HCT116 (cell line): ENCODE measurements around the gene PIP4K2A. TPM values are rescaled to one million over a fixed set of nuclear protein-coding genes. Genes with fewer than 3 reads are reported as not detected.

Source experiments
- ATAC-seq: fragments of 200-7000 bp; cut with Tn5 transposase; 2 replicates; pipeline ENCODE4 v1.9.1; 2020; ENCODE audit warnings: mild to moderate bottlenecking, moderate library complexity
- BruUV-seq: library from RNA; stranded (reverse); fragments of 400-500 nt; replicated peaks from 2 replicates; lab custom pipeline; 2021; lab: Mats Ljungman, UMichigan
- CTCF ChIA-PET: fragments of 300-600 bp; sonication (Branson Sonifier 250); formaldehyde crosslinking; loops from one replicate; lab custom pipeline; 2021; ENCODE audit warnings: antibody characterized with exemption; lab: Charles Lee
- POLR2A ChIA-PET: fragments of 300-600, 350-600 bp; sonication (Branson Sonifier 250); formaldehyde crosslinking; loops from one replicate; lab custom pipeline; 2021; ENCODE audit warnings: antibody characterized with exemption; lab: Charles Lee
- RAD21 ChIA-PET, 2 experiments: fragments of 300-600 bp; sonication (Branson Sonifier 250); formaldehyde crosslinking; loops; one replicate each; lab custom pipeline; 2023; ENCODE audit warnings: low total read pairs in 2 of 2; ENCODE audit not compliant: uncharacterized antibody in 2 of 2, unreplicated experiment in 2 of 2, low non-redundant PET in 1 of 2; lab: Charles Lee
- DNase-seq: peaks from one replicate; pipeline ENCODE4 v3.0.0-alpha.2; 2010; ENCODE audit warnings: low read depth, low spot score
- H2AFZ ChIP-seq: fragments of 200-600 bp; shearing (Covaris generic), sonication (generic); 2 replicates; pipeline ENCODE4 v1.6.1; 2017; ENCODE audit warnings: low read depth, mixed run types, mixed read lengths, antibody characterized with exemption, low read length; ENCODE audit not compliant: poor library complexity, severe bottlenecking
- H3K27ac ChIP-seq: 2 replicates; pipeline ENCODE4 v1.5.1; 2012; ENCODE audit warnings: low read depth, low read length
- H3K27me3 ChIP-seq: fragments of 200-600 bp; sonication (generic); 2 replicates; pipeline ENCODE4 v1.6.1; 2016; ENCODE audit warnings: mixed run types, low read length, mixed read lengths; ENCODE audit not compliant: insufficient read depth
- H3K36me3 ChIP-seq, 2 experiments: fragments of 200-500 bp in 1 of 2; fragments of 200-600 bp in 1 of 2; sonication (Bioruptor generic) in 1 of 2; sonication (generic) in 1 of 2; 2 replicates each; pipeline versions ENCODE4 v1.5.1 to v1.6.1; 2014 to 2016; ENCODE audit warnings: low read length in 2 of 2, inconsistent platforms in 1 of 2, mixed read lengths in 1 of 2, mixed run types in 1 of 2; ENCODE audit not compliant: insufficient read depth in 2 of 2, control insufficient read depth in 1 of 2
- H3K4me1 ChIP-seq, 2 experiments: fragments of 200-600 bp in 1 of 2; sonication (generic) in 1 of 2; 2 replicates each; pipeline versions ENCODE4 v1.5.1 to v1.6.1; 2012 to 2017; ENCODE audit warnings: low read length in 2 of 2, inconsistent platforms in 1 of 2, mild to moderate bottlenecking in 1 of 2, mixed read lengths in 1 of 2, mixed run types in 1 of 2, moderate library complexity in 1 of 2; ENCODE audit not compliant: insufficient read depth in 2 of 2, control insufficient read depth in 1 of 2
- H3K4me2 ChIP-seq: fragments of 200-600 bp; sonication (generic); 2 replicates; pipeline ENCODE4 v1.6.1; 2017; ENCODE audit warnings: mixed run types, low read length, mixed read lengths
- H3K4me3 ChIP-seq, 2 experiments: fragments of 200-600 bp in 1 of 2; sonication (generic) in 1 of 2; replicated peaks in 1 of 2; 2 replicates each; pipeline ENCODE4 v1.5.1; 2011 to 2016; ENCODE audit warnings: low read length in 2 of 2, control low read depth in 1 of 2, low read depth in 1 of 2, mild to moderate bottlenecking in 1 of 2, mixed read lengths in 1 of 2, mixed run types in 1 of 2
- H3K79me2 ChIP-seq: fragments of 200-600 bp; sonication (generic); 2 replicates; pipeline ENCODE4 v1.6.1; 2017; ENCODE audit warnings: mild to moderate bottlenecking, mixed run types, low read length, moderate library complexity, mixed read lengths; ENCODE audit not compliant: insufficient read depth
- H3K9ac ChIP-seq: fragments of 200-600 bp; sonication (generic); 2 replicates; pipeline ENCODE4 v1.6.1; 2016; ENCODE audit warnings: low read length, mixed read lengths
- H3K9me2 ChIP-seq: fragments of 200-600 bp; sonication (generic), shearing (Covaris generic); 2 replicates; pipeline ENCODE4 v1.6.1; 2017; ENCODE audit warnings: mixed run types, mild to moderate bottlenecking, moderate library complexity; ENCODE audit not compliant: insufficient read depth
- H3K9me3 ChIP-seq, 2 experiments: fragments of 200-500 bp in 1 of 2; fragments of 200-600 bp in 1 of 2; sonication (Bioruptor generic) in 1 of 2; sonication (generic) in 1 of 2; 2 replicates each; pipeline ENCODE4 v1.6.1; 2014 to 2017; ENCODE audit warnings: low read length in 2 of 2, mixed read lengths in 2 of 2, inconsistent platforms in 1 of 2, low read depth in 1 of 2, mild to moderate bottlenecking in 1 of 2, mixed run types in 1 of 2, moderate library complexity in 1 of 2; ENCODE audit not compliant: control insufficient read depth in 1 of 2, insufficient read depth in 1 of 2
- H4K20me1 ChIP-seq: fragments of 200-600 bp; sonication (generic), shearing (Covaris generic); 2 replicates; pipeline ENCODE4 v1.6.1; 2017; ENCODE audit warnings: mixed run types, mild to moderate bottlenecking, moderate library complexity; ENCODE audit not compliant: insufficient read depth
- EGR1 ChIP-seq: IDR thresholded peaks from 2 replicates; pipeline ENCODE4 v1.6.1; 2012; ENCODE audit warnings: low read depth
- EZH2phosphoT487 ChIP-seq: fragments of 200-600 bp; IDR thresholded peaks from 2 replicates; pipeline ENCODE4 v1.6.1; 2018; ENCODE audit warnings: antibody characterized with exemption, borderline replicate concordance
- ZFX ChIP-seq: fragments of 450-650 bp; IDR thresholded peaks from 2 replicates; pipeline ENCODE4 v1.6.1; 2017
- intact Hi-C: fragments of 100-400 bp; cut with micrococcal nuclease; formaldehyde crosslinking; loops from 2 replicates; pipeline ENCODE4 v1.10.0; 2022
- total RNA-seq: library from RNA; stranded (reverse); gene quantifications from one replicate; pipeline ENCODE4 v1.2.1, GENCODE V29; 2021; ENCODE audit not compliant: unreplicated experiment
- TF ChIP-seq, protein P1 (sequence below): IDR thresholded peaks from 2 replicates; pipeline ENCODE4 v1.6.1; 2012; ENCODE audit warnings: low read depth

The PIP4K2A gene
- total RNA-seq, 1 experiment from 2014 or later: 41.9 TPM

DNA sequence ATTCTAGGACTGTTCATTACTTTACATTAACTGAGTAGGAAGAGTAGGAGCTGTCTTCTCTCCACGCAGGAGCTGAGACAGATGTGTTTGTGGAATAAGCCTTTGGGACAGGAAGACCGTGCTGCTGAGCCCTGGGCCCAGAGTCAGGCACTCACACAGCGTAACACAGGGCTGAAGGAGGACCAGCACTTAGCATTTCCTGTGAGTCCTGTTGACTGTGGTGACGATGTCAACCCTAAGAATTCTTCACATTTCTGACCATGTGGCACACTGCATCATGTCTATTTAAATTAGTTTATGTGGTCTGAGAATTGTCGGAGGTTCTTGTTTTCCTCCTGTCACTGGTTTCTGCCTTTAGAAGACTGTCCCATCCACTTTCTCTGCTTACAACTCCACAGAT lies 117.2 kb downstream of the PIP4K2A start:
- DNase-seq (no peak), ATAC-seq (no peak)
- Histone ChIP-seq H3K4me3 (no peak overlapping the region), H3K4me1 (peaks cover 13 to 39% of the 10 kb centered on the region in 2 experiments), H4K20me1 (no peaks in the 10 kb centered on the region), H3K9me2 (no peaks in the 10 kb centered on the region), H3K9me3 (no peaks in the 10 kb centered on the region), H3K9ac (no peak overlapping the region), H3K36me3 (peaks cover 0 to 4% of the 10 kb centered on the region in 2 experiments; a peak in 1 of 4 replicates), H2AFZ (no peak overlapping the region), H3K27me3 (no peaks in the 10 kb centered on the region), H3K27ac (no peak overlapping the region), H3K4me2 (no peak overlapping the region), H3K79me2 (peaks cover 66% of the 10 kb centered on the region)
- POLR2A ChIA-PET: no interaction called here
- TF ChIP-seq ZFX: no peak
- RAD21 ChIA-PET: no interaction called here
- BruUV-seq: no TSS peak
- intact Hi-C loops: no loop called here
- CTCF ChIA-PET: no interaction called here

DNA sequence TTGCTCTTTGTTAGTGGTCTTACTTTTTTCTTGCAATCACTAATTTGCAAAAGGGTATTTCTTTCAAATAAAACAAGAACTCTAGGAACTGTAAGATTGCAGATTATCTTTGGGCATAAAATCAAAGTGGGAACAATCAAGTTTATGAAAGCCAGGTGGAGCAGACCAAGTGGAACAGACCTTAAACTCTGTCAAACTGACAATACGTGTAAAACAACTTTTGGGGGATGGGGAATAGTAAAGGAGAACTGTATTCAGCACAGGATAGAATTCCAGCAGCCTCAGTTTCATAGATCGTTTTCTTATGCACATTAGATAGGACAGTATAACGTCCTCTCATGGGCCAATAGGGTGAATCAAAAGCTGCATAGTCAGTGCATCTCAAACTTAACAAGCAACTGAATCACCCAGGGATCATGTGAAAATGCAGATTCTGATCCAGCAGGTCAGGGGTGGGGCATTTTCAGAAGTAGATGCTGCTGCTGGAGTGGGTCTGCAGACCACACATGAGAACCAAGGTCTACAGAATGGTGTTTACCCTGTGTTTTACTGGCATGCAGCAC lies 120.7 kb downstream of the PIP4K2A start:
- H3K4me1 ChIP-seq: peaks cover 0 to 11% of the 10 kb centered on the region in 2 experiments; a peak in 3 of 4 replicates
- RAD21 ChIA-PET: no interaction called here
- no TSS peak for BruUV-seq

More for the DNA sequence above, 120.7 kb downstream of the PIP4K2A start:
- peaks cover 40% of the 10 kb centered on the region for H3K79me2 ChIP-seq
- TF ChIP-seq EGR1 (no peak), EZH2phosphoT487 (no peak)
- TF ChIP-seq, protein P1, sequence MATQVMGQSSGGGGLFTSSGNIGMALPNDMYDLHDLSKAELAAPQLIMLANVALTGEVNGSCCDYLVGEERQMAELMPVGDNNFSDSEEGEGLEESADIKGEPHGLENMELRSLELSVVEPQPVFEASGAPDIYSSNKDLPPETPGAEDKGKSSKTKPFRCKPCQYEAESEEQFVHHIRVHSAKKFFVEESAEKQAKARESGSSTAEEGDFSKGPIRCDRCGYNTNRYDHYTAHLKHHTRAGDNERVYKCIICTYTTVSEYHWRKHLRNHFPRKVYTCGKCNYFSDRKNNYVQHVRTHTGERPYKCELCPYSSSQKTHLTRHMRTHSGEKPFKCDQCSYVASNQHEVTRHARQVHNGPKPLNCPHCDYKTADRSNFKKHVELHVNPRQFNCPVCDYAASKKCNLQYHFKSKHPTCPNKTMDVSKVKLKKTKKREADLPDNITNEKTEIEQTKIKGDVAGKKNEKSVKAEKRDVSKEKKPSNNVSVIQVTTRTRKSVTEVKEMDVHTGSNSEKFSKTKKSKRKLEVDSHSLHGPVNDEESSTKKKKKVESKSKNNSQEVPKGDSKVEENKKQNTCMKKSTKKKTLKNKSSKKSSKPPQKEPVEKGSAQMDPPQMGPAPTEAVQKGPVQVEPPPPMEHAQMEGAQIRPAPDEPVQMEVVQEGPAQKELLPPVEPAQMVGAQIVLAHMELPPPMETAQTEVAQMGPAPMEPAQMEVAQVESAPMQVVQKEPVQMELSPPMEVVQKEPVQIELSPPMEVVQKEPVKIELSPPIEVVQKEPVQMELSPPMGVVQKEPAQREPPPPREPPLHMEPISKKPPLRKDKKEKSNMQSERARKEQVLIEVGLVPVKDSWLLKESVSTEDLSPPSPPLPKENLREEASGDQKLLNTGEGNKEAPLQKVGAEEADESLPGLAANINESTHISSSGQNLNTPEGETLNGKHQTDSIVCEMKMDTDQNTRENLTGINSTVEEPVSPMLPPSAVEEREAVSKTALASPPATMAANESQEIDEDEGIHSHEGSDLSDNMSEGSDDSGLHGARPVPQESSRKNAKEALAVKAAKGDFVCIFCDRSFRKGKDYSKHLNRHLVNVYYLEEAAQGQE: no peak
- TF ChIP-seq, all 23 proteins: peak for 0
- H3K27me3 ChIP-seq: no peaks in the 10 kb centered on the region
- no peaks in the 10 kb centered on the region for H3K9me3 ChIP-seq
- H3K27ac ChIP-seq: no peak overlapping the region
- peaks cover 0 to 8% of the 10 kb centered on the region in 2 experiments; a peak in 1 of 4 replicates for H3K36me3 ChIP-seq
- intact Hi-C loops: no loop called here
- H3K4me3 ChIP-seq: no peak overlapping the region
- no peak for ATAC-seq
- no peak overlapping the region for H3K4me2 ChIP-seq
- no peaks in the 10 kb centered on the region for H3K9me2 ChIP-seq
- no peak overlapping the region for H3K9ac ChIP-seq
- ChIA-PET POLR2A (no interaction called here), CTCF (no interaction called here)
- H4K20me1 ChIP-seq: no peaks in the 10 kb centered on the region
- no peak for DNase-seq
- no peak overlapping the region for H2AFZ ChIP-seq
